HEK293T (cell line): Measurements from ENCODE around the gene SLC25A3.

Experiments used
- ARNT ChIP-seq: fragments of 450-650 bp; IDR thresholded peaks from 2 replicates; pipeline ENCODE4 v1.6.1; 2017; ENCODE audit warnings: mild to moderate bottlenecking
- BHLHE40 ChIP-seq: fragments of 450-650 bp; IDR thresholded peaks from 2 replicates; pipeline ENCODE4 v1.6.1; 2016; ENCODE audit warnings: mild to moderate bottlenecking, moderate library complexity, borderline replicate concordance
- CTBP1 ChIP-seq: fragments of 450-650 bp; IDR thresholded peaks from 2 replicates; pipeline ENCODE4 v1.6.1; 2016; ENCODE audit warnings: borderline replicate concordance
- ELF4 ChIP-seq: fragments of 450-650 bp; IDR thresholded peaks from 2 replicates; pipeline ENCODE4 v1.6.1; 2017; ENCODE audit warnings: antibody characterized with exemption
- FOXA1 ChIP-seq: fragments of 450-650 bp; IDR thresholded peaks from 2 replicates; pipeline ENCODE4 v1.6.1; 2016; ENCODE audit warnings: mild to moderate bottlenecking
- FOXK2 ChIP-seq: fragments of 450-650 bp; IDR thresholded peaks from 2 replicates; pipeline ENCODE4 v1.6.1; 2016; ENCODE audit warnings: mild to moderate bottlenecking
- FOXM1 ChIP-seq: fragments of 450-650 bp; IDR thresholded peaks from 2 replicates; pipeline ENCODE4 v1.6.1; 2017; ENCODE audit warnings: mild to moderate bottlenecking, borderline replicate concordance
- L3MBTL2 ChIP-seq: fragments of 450-650 bp; conservative IDR thresholded peaks from 2 replicates; pipeline ENCODE4 v1.6.1; 2016; ENCODE audit warnings: mild to moderate bottlenecking
- NFRKB ChIP-seq: fragments of 450-650 bp; IDR thresholded peaks from 2 replicates; pipeline ENCODE4 v1.6.1; 2016; ENCODE audit warnings: mild to moderate bottlenecking, moderate library complexity
- PKNOX1 ChIP-seq: fragments of 450-650 bp; IDR thresholded peaks from 2 replicates; pipeline ENCODE4 v1.6.1; 2016
- SP1 ChIP-seq: fragments of 450-650 bp; IDR thresholded peaks from 2 replicates; pipeline ENCODE4 v1.6.1; 2017
- TARDBP ChIP-seq: fragments of 450-650 bp; IDR thresholded peaks from 2 replicates; pipeline ENCODE4 v1.6.1; 2016
- ZNF384 ChIP-seq: fragments of 450-650 bp; IDR thresholded peaks from 2 replicates; pipeline ENCODE4 v1.6.1; 2016

DNA sequence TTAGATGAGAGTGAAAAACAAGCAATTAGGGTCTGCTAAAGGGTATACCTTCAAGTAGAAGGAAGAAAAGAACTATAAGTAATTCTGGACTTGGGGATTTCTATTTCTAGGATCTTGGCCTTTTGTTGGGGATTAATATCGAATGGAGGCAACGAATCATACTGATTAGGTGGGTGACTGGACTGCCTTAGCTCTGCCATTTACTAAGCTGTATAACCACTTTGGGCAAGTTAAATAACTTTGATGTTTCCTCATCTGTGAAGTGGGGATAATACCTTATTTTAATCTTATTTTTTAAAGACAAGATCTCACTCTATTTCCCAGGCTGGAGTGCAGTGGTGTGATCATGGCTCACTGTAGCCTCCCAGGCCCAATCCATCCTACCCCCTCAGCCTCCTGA, 44.5 kb downstream of the SLC25A3 start:
- TF ChIP-seq ZNF384 (no peak), NFRKB (no peak), L3MBTL2 (no peak), SP1 (no peak), BHLHE40 (no peak), TARDBP (no peak), ARNT (no peak), CTBP1 (no peak), FOXK2 (no peak), FOXA1 (no peak), ELF4 (no peak), PKNOX1 (no peak), FOXM1 (no peak)
